Stimulated activated CD4-positive, alpha-beta T cell treated with anti-CD3 and anti-CD28 coated beads, Interleukin-12 subunit alpha, Interleukin-12 subunit beta, amount 100 ng/mL, for 48 hours (primary cell): ENCODE measurements around the gene PER1.

Source experiments
- DNase-seq, 3 donors: peaks; one replicate each; pipeline ENCODE4 v3.0.0-alpha.2; 2020; ENCODE audit warnings: low read depth in 2 of 3, low spot score in 1 of 3

PER1 gene

GRCh38 chr17:8167526-8167925 is 15.3 kb upstream of the PER1 start:
- DNase-seq: no peak

- no peak for DNase-seq
Measured at GRCh38 chr17:8166731-8167130, 14.5 kb upstream of the PER1 start.

GRCh38 chr17:8164815-8165131 is 12.6 kb upstream of the PER1 start:
- no peak for DNase-seq

- DNase-seq: peak; percentile 70 to 75 (median 70)
Measured at GRCh38 chr17:8163978-8164814, 12.0 kb upstream of the PER1 start.

- DNase-seq: no peak
Measured at GRCh38 chr17:8162997-8163977, 11.1 kb upstream of the PER1 start.

- peak in 1 of 3 donors; percentile 75 for DNase-seq
Measured at GRCh38 chr17:8162233-8162996, 10.2 kb upstream of the PER1 start, which contains the start of gene VAMP2. Gene VAMP2, minus strand, starts transcription at chr17:8162948. Its CDS starts 69 bp downstream, at chr17:8162879.

GRCh38 chr17:8161289-8162232 is 9.4 kb upstream of the PER1 start:
- DNase-seq: no peak

- DNase-seq: no peak
Measured at GRCh38 chr17:8160741-8161221, 8.6 kb upstream of the PER1 start.

- no peak for DNase-seq
Measured at GRCh38 chr17:8160224-8160577, 8.0 kb upstream of the PER1 start.

GRCh38 chr17:8159459-8160223 is 7.4 kb upstream of the PER1 start:
- no peak for DNase-seq

GRCh38 chr17:8159032-8159400 is 6.8 kb upstream of the PER1 start:
- DNase-seq: no peak

GRCh38 chr17:8158267-8159031 is 6.2 kb upstream of the PER1 start:
- DNase-seq: peak; percentile 77 to 96 (median 81)

- DNase-seq: peak; percentile 99 to 100 (median 100)
Measured at GRCh38 chr17:8156246-8156992, 4.2 kb upstream of the PER1 start.

- no peak for DNase-seq
Measured at GRCh38 chr17:8155996-8156245, 3.7 kb upstream of the PER1 start.

- no peak for DNase-seq
Measured at GRCh38 chr17:8155231-8155995, 3.2 kb upstream of the PER1 start.

- DNase-seq: no peak
Measured at GRCh38 chr17:8154608-8155155, 2.5 kb upstream of the PER1 start.

GRCh38 chr17:8153957-8154607 is 1.9 kb upstream of the PER1 start:
- peak; percentile 85 to 91 (median 89) for DNase-seq
